Muscle layer of colon (tissue), 2 donors: ENCODE measurements around the gene S100Z.
"Not testable (repeated sequence)": the region's sequence is repeated elsewhere in the genome, so short reads cannot be mapped to it uniquely, and the experiment has no call there.

Experiments
- H3K27ac ChIP-seq: one replicate; pipeline ENCODE4 v1.7.0; 2013; ENCODE audit warnings: low read depth, mild to moderate bottlenecking, low read length, moderate library complexity
- H3K27me3 ChIP-seq, 2 donors: one replicate each; pipeline ENCODE4 v1.7.0; 2013; ENCODE audit warnings: low read length in 2 of 2, mild to moderate bottlenecking in 2 of 2; ENCODE audit not compliant: insufficient read depth in 2 of 2, control insufficient read depth in 1 of 2
- H3K36me3 ChIP-seq: one replicate; pipeline ENCODE4 v1.7.0; 2013; ENCODE audit warnings: mild to moderate bottlenecking, low read length; ENCODE audit not compliant: insufficient read depth
- H3K4me1 ChIP-seq: one replicate; pipeline ENCODE4 v1.7.0; 2013; ENCODE audit warnings: mild to moderate bottlenecking, low read length; ENCODE audit not compliant: insufficient read depth
- H3K4me3 ChIP-seq, 2 donors: one replicate each; pipeline ENCODE4 v1.7.0; 2013; ENCODE audit warnings: low read length in 2 of 2, low read depth in 1 of 2, mild to moderate bottlenecking in 1 of 2, moderate library complexity in 1 of 2
- H3K9ac ChIP-seq: one replicate; pipeline ENCODE4 v1.7.0; 2013; ENCODE audit warnings: low read length
- H3K9me3 ChIP-seq: one replicate; pipeline ENCODE4 v1.7.0; 2013; ENCODE audit warnings: mild to moderate bottlenecking, low read length
- donor health status: abdominal sarcoma.
- donor health status: Adenocarcinoma of cecum.

The S100Z gene

GRCh38 chr5:76836585-76836984 lies 13.2 kb upstream of the S100Z start:
- no peaks in the 10 kb centered on the region for H3K27me3 ChIP-seq
- H3K4me3 ChIP-seq = no peak overlapping the region
- H3K27ac ChIP-seq = no peak overlapping the region

GRCh38 chr5:76838481-76839261 lies 11.1 kb upstream of the S100Z start:
- no peaks in the 10 kb centered on the region for H3K9me3 ChIP-seq
- H3K9ac ChIP-seq = no peak overlapping the region
- no peak overlapping the region for H3K4me3 ChIP-seq
- H3K4me1 ChIP-seq = no peaks in the 10 kb centered on the region
- no peaks in the 10 kb centered on the region for H3K36me3 ChIP-seq
- no peak overlapping the region for H3K27ac ChIP-seq
- H3K27me3 ChIP-seq = no peaks in the 10 kb centered on the region

More at GRCh38 chr5:76836585-76836984, 13.2 kb upstream of the S100Z start:
- Histone ChIP-seq H3K4me1 (no peaks in the 10 kb centered on the region), H3K9me3 (no peaks in the 10 kb centered on the region), H3K36me3 (no peaks in the 10 kb centered on the region), H3K9ac (no peak overlapping the region)

DNA sequence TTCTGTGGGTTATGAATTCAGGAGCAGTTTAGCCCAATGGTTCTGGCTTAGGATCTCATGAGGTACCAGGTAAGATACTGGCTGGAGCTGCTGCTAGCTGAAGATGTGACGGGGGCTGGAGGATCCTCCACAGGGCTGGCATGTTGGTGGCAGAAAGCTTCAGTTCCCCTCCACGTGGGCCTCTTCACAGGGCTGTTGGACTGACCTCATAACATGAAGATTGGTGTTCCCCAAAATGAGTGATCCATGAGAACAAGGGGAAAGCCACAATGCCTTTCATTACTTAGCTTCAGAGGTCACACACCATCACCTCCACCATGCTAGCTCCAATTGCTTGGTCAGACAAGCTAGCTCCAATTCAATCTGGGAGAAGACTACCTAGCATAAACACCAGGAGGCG lies 8.5 kb upstream of the S100Z start:
- Histone ChIP-seq H3K9me3 (no peaks in the 10 kb centered on the region), H3K27ac (no peak overlapping the region), H3K9ac (no peak overlapping the region), H3K36me3 (no peaks in the 10 kb centered on the region), H3K4me3 (no peak overlapping the region), H3K27me3 (no peaks in the 10 kb centered on the region), H3K4me1 (no peaks in the 10 kb centered on the region)

- no peaks in the 10 kb centered on the region for H3K9me3 ChIP-seq
- no peaks in the 10 kb centered on the region for H3K4me1 ChIP-seq
- H3K4me3 ChIP-seq = no peak overlapping the region
- no peaks in the 10 kb centered on the region for H3K36me3 ChIP-seq
- H3K9ac ChIP-seq = no peak overlapping the region
- no peak overlapping the region for H3K27ac ChIP-seq
- no peaks in the 10 kb centered on the region for H3K27me3 ChIP-seq
Observed at GRCh38 chr5:76845890-76846289, 3.9 kb upstream of the S100Z start.

- Histone ChIP-seq H3K4me3 (no peak overlapping the region), H3K4me1 (no peaks in the 10 kb centered on the region), H3K27ac (no peak overlapping the region), H3K9ac (no peak overlapping the region), H3K9me3 (no peaks in the 10 kb centered on the region), H3K27me3 (no peaks in the 10 kb centered on the region), H3K36me3 (no peaks in the 10 kb centered on the region)
Observed at GRCh38 chr5:76850543-76851145, 830 bp downstream of the S100Z start.

- no peak overlapping the region for H3K27ac ChIP-seq
- H3K9me3 ChIP-seq = no peaks in the 10 kb centered on the region
- H3K4me3 ChIP-seq = no peak overlapping the region
- H3K36me3 ChIP-seq = no peaks in the 10 kb centered on the region
- H3K9ac ChIP-seq = no peak overlapping the region
- H3K4me1 ChIP-seq = no peaks in the 10 kb centered on the region
- H3K27me3 ChIP-seq = no peaks in the 10 kb centered on the region
Observed at GRCh38 chr5:76851728-76852369, 2.0 kb downstream of the S100Z start.

GRCh38 chr5:76852772-76853171 lies 3.0 kb downstream of the S100Z start:
- Histone ChIP-seq H3K27ac (no peak overlapping the region), H3K27me3 (no peaks in the 10 kb centered on the region), H3K4me1 (no peaks in the 10 kb centered on the region), H3K36me3 (no peaks in the 10 kb centered on the region), H3K9me3 (no peaks in the 10 kb centered on the region), H3K9ac (no peak overlapping the region), H3K4me3 (no peak overlapping the region)

- not testable (repeated sequence) for H3K4me1 ChIP-seq, H3K9me3 ChIP-seq, H3K27ac ChIP-seq, H3K27me3 ChIP-seq, H3K4me3 ChIP-seq, H3K36me3 ChIP-seq, H3K9ac ChIP-seq
Observed at GRCh38 chr5:76853741-76854140, 3.9 kb downstream of the S100Z start.

- no peak overlapping the region for H3K27ac ChIP-seq
Observed at GRCh38 chr5:76854644-76855043, 4.8 kb downstream of the S100Z start.

GRCh38 chr5:76855501-76855900 lies 5.7 kb downstream of the S100Z start:
- not testable (repeated sequence) for H3K9me3 ChIP-seq, H3K36me3 ChIP-seq, H3K27ac ChIP-seq, H3K9ac ChIP-seq, H3K4me1 ChIP-seq, H3K4me3 ChIP-seq, H3K27me3 ChIP-seq

More at GRCh38 chr5:76854644-76855043, 4.8 kb downstream of the S100Z start:
- Histone ChIP-seq H3K27me3 (no peaks in the 10 kb centered on the region), H3K4me3 (no peak overlapping the region), H3K4me1 (no peaks in the 10 kb centered on the region), H3K36me3 (no peaks in the 10 kb centered on the region), H3K9me3 (no peaks in the 10 kb centered on the region), H3K9ac (no peak overlapping the region)

DNA sequence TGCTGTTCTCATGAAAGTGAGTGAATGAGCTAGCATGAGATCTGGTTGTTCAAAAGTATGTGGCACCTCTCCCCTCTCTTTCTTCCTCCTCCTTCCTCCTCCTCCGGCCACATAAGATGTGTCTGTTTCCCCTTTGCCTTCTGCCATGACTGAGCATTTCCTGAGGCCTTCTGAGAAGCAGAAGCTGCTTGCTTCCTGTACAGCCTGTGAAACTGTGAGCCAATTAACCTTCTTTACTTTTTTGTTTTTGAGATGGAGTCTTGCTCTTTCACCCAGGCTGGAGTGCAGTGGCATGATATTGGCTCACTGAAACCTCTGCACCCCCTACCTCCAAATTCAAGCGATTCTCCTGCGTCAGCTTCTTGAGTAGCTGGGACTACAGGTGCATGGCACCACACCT lies 6.1 kb downstream of the S100Z start:
- Histone ChIP-seq H3K4me1 (no peaks in the 10 kb centered on the region), H3K27me3 (no peaks in the 10 kb centered on the region), H3K9me3 (no peaks in the 10 kb centered on the region), H3K36me3 (no peaks in the 10 kb centered on the region), H3K9ac (no peak overlapping the region), H3K27ac (no peak overlapping the region), H3K4me3 (no peak overlapping the region)
